ENCODE data around the gene FAM3D.

- TF ChIP-seq REST (IDR thresholded peaks at IDR 0.05; ENCODE audit: insufficient read depth in 1 of 2, low read depth in 2 of 2, low read length in 2 of 2), result no peak
- TF ChIP-seq POLR2AphosphoS5 (IDR thresholded peaks at IDR 0.05; ENCODE audit: low read depth, low read length), result no peak
- TF ChIP-seq FOXP2 (optimal IDR thresholded peaks at IDR 0.05; ENCODE audit: borderline replicate concordance, extremely low read depth, extremely low read length, insufficient read depth), result no peak
- TF ChIP-seq SIN3A (IDR thresholded peaks at IDR 0.05; ENCODE audit: borderline replicate concordance, insufficient read depth, low read length), result no peak
These were observed 53.1 kb downstream of the FAM3D start for GRCh38 chr3:58613236-58614132.
